Mucosa of descending colon (tissue), 3 donors: ENCODE measurements around the gene CLDN4. TPM values are rescaled to one million over a fixed set of nuclear protein-coding genes. Genes with fewer than 3 reads are reported as not detected.

Experiments
- ATAC-seq: fragments of 200-7000 bp; cut with Tn5 transposase; one replicate; pipeline ENCODE4 v1.9.1; 2020; ENCODE audit warnings: mild to moderate bottlenecking, moderate library complexity
- DNase-seq, 3 donors: peaks; one replicate each; pipeline ENCODE4 v3.0.0-alpha.2; 2020
- H3K36me3 ChIP-seq: fragments of 200-600 bp; one replicate; pipeline ENCODE4 v1.8.0; 2021; ENCODE audit warnings: low read depth, mild to moderate bottlenecking
- H3K4me1 ChIP-seq: fragments of 200-600 bp; one replicate; pipeline ENCODE4 v1.8.0; 2021; ENCODE audit warnings: low read depth, mild to moderate bottlenecking
- H3K4me3 ChIP-seq: fragments of 200-600 bp; one replicate; pipeline ENCODE4 v1.8.0; 2021; ENCODE audit warnings: mild to moderate bottlenecking
- H3K9me3 ChIP-seq: fragments of 200-600 bp; one replicate; pipeline ENCODE4 v1.8.0; 2021; ENCODE audit warnings: mild to moderate bottlenecking
- CTCF ChIP-seq: fragments of 200-600 bp; IDR thresholded peaks from one replicate; pipeline ENCODE4 v1.8.0; 2022; ENCODE audit warnings: antibody characterized with exemption, mild to moderate bottlenecking
- intact Hi-C, 2 donors: fragments of 100-400 bp; cut with DNase I in 1 of 2; cut with micrococcal nuclease in 1 of 2; formaldehyde crosslinking; loops; one replicate each; pipeline versions ENCODE4 v1.11.0 to v1.11.1; 2022; cut with DNase I, micrococcal nuclease
- total RNA-seq, 3 donors: library from RNA; stranded (reverse); fragmentation: NEBNext Ultra II Directional in 2 of 3; extraction: Animal tissue kit (Norgen Biotek cat#: 25700) in 2 of 3; gene quantifications; one replicate each; pipeline versions ENCODE4 v1.2.1 to v1.2.4, GENCODE V29; 2021 to 2023
- donor health status: DM: no; HTN: no; CAD: no; lungs with moderate emphysema.
- donor health status: DM: no; HTN: no; CAD: no.
- donor health status: DM: no; HTN: yes; CAD: no.

The CLDN4 gene
- total RNA-seq, 3 donors from 2014 or later = 450 to 1,208 (median 1,043) TPM

DNA sequence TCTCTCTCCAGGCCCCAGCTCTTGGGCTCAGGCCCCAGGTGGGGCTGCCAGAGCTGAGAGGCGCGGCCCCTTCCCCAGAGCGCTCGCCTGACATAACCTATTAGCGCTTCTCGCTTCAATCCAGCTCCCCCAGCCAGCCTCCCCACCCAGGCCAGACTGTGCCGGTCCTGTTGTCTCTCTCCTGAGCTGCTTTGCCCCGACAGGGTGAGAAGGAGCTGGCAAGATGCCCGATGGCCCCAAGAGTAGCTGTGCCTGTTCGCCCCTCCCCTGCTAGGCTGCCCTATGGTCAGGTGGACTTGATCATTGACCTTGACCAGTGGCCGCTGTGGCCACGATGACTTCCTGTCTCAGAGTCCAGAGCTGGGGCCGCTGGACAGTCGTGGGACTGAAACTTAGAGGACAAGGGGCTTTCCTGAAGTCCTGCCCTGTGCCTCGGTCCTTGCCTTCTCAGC is 39.3 kb downstream of the CLDN4 start:
- no peak for TF ChIP-seq CTCF
- ATAC-seq (no peak), DNase-seq (no peak)
- Histone ChIP-seq H3K4me3 (no peak overlapping the region), H3K4me1 (peaks cover 13% of the 10 kb centered on the region), H3K9me3 (no peaks in the 10 kb centered on the region), H3K36me3 (no peaks in the 10 kb centered on the region)
- intact Hi-C loops = loop anchor here in 1 of 2 donors (10.0 kb wide), 1 partner anchor 155 kb away; the partner anchor contains the start of gene ELN

DNA sequence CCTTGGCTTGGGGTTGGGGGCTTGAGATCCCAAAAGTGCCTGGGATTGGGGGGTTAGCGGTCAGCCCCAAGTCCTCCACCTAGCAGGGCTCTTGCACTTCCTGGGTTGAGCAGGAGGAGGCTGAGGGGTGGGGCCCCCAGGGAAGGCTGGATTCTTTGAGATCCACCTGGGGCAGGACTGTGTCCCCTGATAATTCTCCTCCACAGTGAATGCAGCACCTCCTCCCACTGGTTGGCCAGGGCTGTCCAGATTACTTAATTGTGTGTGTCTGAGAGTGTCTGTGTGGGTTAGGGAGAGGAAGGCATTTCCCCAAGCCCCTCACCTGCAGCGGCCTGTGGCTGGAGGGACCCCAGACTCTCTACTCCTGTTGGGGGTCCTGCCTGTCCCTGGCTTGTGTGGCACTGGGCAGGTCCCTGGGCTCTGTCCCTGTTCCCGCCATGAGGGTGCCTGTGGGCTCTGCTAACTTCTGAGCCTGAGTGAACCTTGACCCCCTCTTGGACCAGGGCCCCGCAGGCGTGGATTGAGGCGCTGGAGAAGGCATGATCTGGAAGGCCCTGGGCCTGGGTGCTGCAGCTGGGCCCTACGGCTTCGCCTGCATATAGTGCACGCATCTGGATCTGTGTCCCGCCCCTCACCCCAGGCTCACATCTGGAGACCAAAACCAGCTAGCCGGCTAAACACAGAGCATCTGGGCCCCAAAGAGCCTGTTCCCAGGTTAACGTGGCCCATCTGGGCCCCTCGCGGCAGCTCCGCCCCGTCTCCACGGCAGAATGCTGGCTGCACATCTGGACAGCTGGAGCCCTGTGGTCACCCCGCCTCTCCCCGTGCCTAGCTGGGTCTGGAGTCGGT is 40.6 kb downstream of the CLDN4 start:
- intact Hi-C loops = loop anchor here in 1 of 2 donors (10.0 kb wide), 1 partner anchor 153 kb away; the partner anchor contains the start of gene ELN
- Histone ChIP-seq H3K4me1 (peaks cover 13% of the 10 kb centered on the region), H3K4me3 (no peak overlapping the region), H3K36me3 (no peaks in the 10 kb centered on the region), H3K9me3 (no peaks in the 10 kb centered on the region)
- no peak for TF ChIP-seq CTCF
- ATAC-seq (peak; percentile 50), DNase-seq (peak; percentile 52 to 59 (median 52))

GRCh38 chr7:73872056-73872908 is 41.5 kb downstream of the CLDN4 start:
- H3K4me1 ChIP-seq = peaks cover 13% of the 10 kb centered on the region
- no peak for TF ChIP-seq CTCF

GRCh38 chr7:73876361-73876760 is 45.6 kb downstream of the CLDN4 start:
- H3K4me3 ChIP-seq = no peak overlapping the region
- H3K9me3 ChIP-seq = no peaks in the 10 kb centered on the region
- TF ChIP-seq CTCF = no peak
- H3K4me1 ChIP-seq = peaks cover 10% of the 10 kb centered on the region
- no peaks in the 10 kb centered on the region for H3K36me3 ChIP-seq
- peak in 1 of 3 donors; percentile 3 for DNase-seq
- no peak for ATAC-seq
- intact Hi-C loops = loop anchor here in 1 of 2 donors (10.0 kb wide), 1 partner anchor 148 kb away; the partner anchor contains the start of gene ELN

More at GRCh38 chr7:73872056-73872908, 41.5 kb downstream of the CLDN4 start:
- ATAC-seq (no peak), DNase-seq (peak in 1 of 3 donors; percentile 34)
- intact Hi-C loops = loop anchor here in 1 of 2 donors (10.0 kb wide), 1 partner anchor 153 kb away; the partner anchor contains the start of gene ELN
- Histone ChIP-seq H3K9me3 (no peaks in the 10 kb centered on the region), H3K4me3 (no peak overlapping the region), H3K36me3 (no peaks in the 10 kb centered on the region)

DNA sequence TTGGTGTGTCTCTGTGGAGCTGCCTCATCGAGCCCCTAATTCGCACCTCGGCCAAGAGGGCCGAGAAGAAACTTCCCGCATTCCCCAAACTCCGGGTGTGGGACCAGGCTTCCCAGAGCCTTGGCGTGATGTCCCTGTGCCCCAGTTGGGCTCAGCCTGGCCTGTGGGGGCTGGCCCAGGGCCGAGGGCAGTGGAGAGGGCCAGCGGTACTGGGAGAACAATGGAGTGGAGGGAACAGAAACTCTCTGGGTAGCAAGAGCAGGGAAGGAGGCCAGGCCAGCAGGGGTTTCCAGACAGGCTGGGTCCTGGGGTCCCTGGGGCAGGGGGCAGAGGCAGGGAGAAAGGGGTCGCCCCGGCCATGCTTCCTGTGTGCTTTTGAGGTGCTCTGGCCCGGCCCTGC is 46.2 kb downstream of the CLDN4 start:
- TF ChIP-seq CTCF = no peak
- Histone ChIP-seq H3K4me3 (no peak overlapping the region), H3K9me3 (no peaks in the 10 kb centered on the region), H3K4me1 (peaks cover 8% of the 10 kb centered on the region), H3K36me3 (no peaks in the 10 kb centered on the region)
- intact Hi-C loops = loop anchor here in 1 of 2 donors (10.0 kb wide), 1 partner anchor 148 kb away; the partner anchor contains the start of gene ELN
- DNase-seq (peak in 1 of 3 donors; percentile 40), ATAC-seq (no peak)
